Activated CD8-positive, alpha-beta memory T cell treated with anti-CD3 and anti-CD28 coated beads, Interleukin-2, amount 50 U/mL, for 1 hour (primary cell): ENCODE data around the gene CLASP2.
"Not testable (repeated sequence)": the region's sequence is repeated elsewhere in the genome, so short reads cannot be mapped to it uniquely, and the experiment has no call there.

Experiments used
- DNase-seq: peaks from one replicate; pipeline ENCODE4 v3.0.0-alpha.2; 2020; ENCODE audit errors: extremely low read depth

The CLASP2 gene

GRCh38 chr3:33717866-33718594, at the start of gene CLASP2:
Gene CLASP2 (minus strand): TSS chr3:33718254. CDS start chr3:33718002, 252 bp downstream.
- DNase-seq = peak; percentile 50

DNA sequence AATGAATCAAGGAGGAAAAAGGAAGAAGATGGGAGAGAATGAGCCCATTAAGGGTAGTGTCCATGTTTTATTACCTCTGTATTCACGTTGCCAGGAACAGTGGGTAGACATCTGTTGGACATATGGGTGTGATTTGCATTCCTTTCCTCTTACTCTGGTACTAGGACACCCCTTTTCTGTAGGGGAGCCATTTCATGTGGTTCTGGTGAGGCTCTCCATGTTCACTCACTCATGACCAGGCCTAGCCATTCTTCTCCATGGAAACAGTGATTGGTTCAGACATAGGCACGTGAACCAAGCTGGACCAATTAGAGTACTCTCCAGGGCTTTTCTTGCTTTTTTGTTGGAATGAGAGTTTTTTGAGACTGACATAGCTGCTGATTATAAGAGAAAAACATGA, 40.8 kb upstream of the CLASP2 start:
- no peak for DNase-seq

DNA sequence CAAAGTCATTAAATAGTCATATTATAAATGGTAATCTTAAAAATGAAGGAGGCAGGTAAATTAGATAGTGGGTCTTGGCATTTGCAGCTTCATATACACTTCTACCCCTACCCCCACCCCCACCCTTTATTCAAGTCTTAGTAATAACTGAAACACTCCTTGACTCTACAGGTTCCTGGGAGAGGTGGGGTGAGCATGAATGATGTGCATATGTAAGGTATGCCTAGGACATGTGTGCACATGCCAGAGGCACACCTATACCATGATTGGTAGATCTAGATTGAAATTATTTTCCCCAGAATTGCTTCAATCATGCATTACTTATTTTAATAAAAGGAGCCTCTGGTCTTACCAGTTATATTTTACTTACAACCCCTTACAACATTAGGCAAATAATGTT, 40.2 kb upstream of the CLASP2 start:
- DNase-seq = no peak

DNA sequence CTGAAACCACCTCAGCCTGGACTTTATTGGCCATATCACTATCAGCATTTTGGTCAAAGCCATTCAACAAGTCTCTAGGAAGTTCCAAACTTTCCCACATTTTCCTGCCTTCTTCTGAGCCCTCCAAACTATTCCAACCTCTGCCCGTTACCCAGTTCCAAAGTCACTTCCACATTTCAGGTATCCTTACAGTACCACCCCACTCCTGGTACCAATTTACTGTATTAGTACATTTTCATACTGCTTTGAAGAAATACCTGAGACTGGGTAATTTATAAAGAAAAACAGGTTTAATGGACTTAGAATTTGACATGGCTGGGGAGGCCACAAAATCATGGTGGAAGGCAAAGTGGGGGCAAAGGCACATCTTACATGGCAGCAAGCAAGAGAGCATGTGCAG, 36.3 kb upstream of the CLASP2 start:
- not testable (repeated sequence) for DNase-seq

DNA sequence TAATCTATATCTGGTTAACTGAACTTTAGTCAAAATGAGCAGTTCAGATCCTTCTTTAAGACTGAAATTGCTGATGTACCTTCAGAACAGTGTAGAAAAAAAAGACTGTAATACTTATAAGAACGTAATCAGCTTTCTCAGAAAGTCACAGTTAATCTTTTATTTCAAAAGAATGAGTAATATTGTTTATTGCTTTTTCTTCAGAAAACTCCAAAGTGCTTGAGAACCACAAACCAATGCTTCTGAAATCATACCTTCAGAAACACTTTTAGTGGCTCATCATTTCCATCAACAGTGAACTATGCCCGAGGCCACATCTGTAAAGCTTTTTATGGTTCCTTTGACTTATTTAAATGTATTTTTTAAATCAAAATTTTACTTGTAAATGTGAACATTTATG, 33.3 kb upstream of the CLASP2 start:
- no peak for DNase-seq

DNA sequence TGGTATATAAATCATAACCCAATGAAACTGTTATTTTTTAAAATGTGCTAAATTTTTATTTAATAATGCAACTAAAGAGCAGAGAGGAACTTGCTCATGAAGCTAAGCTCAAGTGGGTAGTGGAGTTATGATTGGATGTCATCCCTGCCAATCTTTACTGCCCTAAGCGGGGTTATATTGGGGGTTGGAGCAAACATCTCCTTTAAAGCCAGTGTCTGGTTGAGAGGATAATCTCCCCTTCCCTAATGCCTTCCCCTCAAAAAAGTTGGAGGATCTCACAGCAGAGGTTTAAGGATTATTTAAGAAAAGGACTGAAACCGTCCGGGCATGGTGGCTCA, 32.1 kb upstream of the CLASP2 start:
- DNase-seq = no peak

DNA sequence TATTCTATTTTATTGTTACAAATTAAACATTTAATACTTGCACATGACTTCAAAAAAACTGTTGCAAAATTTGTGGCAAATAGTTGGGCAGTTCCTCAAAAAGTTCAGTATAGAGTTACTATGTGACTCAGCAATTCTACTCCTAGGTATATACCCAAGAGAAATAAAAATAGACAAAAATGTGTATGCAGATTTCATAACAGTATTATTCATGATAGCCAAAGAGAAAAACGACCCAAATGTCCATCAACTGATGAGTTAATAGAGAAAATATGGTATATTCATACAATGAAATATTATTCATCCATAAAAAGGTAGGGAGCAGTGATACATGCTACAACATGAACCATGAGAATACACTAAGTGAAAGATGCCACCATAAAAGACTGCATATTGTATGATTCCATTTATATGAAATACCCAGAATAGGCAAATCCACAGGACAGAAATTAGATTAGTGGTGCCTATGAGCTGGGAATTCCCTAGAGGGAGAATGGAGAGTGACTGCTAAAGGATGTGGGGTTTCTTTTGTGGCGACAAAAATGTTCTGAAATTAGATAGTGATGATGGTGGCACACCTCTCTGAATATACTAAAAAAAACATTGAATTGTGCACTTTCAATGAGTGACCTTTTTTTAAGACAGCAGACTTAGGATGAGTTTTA, 31.6 kb upstream of the CLASP2 start:
- DNase-seq = no peak

- DNase-seq = no peak
Measured at GRCh38 chr3:33746416-33747116, 28.5 kb upstream of the CLASP2 start.

DNA sequence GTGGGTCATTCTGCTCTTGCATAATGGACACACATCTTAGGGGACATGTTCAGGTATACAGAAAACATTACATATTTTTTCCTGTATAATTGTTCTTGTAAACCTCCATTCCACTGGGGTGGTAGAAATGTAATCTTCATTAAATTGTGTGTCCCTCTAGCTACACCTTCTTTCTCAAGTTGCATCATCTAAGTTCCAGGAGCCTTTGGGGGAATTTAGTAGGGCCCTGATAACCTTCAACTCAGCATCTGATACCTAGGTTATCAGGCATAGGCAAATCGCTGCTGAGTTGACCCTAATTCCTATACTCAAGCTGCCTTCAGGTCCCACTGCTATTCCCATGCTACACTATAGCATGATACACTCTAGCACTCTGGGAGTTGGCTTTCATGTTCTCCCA, 19.1 kb upstream of the CLASP2 start:
- DNase-seq = no peak

DNA sequence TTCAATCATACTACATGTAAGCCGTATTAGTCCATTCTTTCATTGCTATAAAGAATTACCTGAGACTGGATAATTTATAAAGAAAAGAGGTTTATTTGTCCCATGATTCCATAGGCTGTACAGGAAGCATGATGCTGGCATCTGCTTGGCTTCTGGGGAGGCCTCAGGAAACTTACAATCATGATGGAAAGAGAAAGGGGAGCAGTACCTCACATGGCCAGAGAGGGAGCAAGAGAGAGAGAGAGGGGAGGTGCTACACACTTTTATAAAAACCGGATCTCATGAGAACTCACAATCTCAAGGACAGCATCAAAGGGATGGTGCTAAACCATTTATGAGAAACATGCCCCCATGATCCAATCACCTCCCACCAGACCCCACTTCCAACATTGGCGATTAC, 14.3 kb upstream of the CLASP2 start:
- no peak for DNase-seq

DNA sequence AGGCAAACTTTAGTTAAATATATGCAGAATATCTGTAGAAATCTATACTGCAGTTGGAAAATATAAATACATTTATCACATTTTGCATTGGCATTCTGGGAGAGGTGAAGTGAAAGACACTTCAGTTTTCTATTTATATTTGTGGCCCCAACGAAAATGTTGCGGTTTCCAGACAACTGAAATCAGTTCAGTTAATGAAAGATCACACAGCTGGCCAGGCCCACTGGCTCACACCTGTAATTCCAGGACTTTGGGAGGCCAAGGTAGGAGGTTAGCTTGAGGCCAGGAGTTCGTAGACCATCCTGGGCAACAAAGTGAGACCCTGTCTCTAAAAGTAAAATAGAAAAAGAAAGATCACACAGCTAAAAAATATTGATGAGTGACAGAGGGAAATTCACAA, 11.9 kb upstream of the CLASP2 start:
- DNase-seq = no peak

DNA sequence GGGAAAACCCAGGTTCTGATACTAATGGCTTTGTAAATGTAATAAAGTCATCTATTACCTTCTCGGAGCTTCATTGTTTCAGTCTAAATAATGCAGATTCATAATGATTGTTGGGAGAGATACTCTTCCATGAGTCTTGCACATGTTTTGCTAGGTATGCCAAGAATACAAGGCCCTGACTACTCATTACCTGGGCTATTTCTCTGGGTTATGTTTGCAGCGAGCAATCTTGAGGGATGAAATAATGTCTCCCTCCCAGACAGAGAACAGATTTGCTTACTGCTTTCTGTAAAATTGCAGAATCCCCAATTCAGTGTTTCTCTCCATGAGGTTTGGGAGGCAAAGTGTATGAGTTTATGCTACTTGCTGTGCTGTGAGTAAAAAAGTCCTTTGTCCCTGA, 6.2 kb upstream of the CLASP2 start:
- DNase-seq = no peak

- no peak for DNase-seq
Measured at GRCh38 chr3:33722626-33723370, 4.7 kb upstream of the CLASP2 start.

- no peak for DNase-seq
Measured at GRCh38 chr3:33722191-33722590, 4.1 kb upstream of the CLASP2 start.

- DNase-seq = no peak
Measured at GRCh38 chr3:33718595-33718907, 497 bp upstream of the CLASP2 start.

GRCh38 chr3:33717616-33717865, 513 bp downstream of the CLASP2 start:
- DNase-seq = no peak

DNA sequence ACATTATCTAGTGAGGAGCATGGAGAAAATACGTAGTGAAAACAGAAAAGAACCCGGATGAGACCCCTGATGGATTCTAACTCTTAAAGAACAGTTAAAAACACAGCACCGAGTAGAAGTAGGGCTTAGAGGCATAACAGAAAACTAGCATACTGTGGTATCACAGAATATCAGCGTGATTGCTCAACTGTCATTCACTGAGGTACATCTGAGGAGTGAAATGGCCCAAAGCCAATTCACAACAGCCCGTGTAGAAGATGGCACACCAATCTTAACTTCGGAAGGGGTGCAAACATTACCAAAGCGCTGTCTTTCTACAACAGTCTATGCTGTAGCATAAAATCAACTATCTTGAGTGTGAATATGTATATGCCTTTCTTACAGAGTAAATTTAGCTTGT, 1.8 kb downstream of the CLASP2 start:
- DNase-seq = no peak

- no peak for DNase-seq
Measured at GRCh38 chr3:33711100-33711499, 7.0 kb downstream of the CLASP2 start.

DNA sequence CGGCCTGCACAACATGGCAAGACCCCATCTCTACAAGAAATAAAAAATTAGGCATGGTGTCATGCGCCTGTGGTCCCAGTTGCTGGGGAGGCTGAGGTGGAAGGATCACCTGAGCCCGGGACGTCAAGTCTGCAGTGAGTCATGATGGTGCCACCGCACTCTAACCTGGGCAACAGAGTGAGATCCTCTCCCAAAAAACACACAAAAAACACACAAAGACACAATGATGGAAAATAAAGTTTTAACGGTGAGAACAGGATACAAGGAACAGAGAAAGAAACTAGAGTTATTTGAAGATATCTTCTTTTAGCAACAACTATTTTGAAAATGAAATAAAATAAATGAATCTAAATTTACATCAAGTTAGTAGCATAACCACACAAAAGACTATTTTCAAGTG, 12.0 kb downstream of the CLASP2 start:
- no peak for DNase-seq

GRCh38 chr3:33704891-33705290, 13.2 kb downstream of the CLASP2 start:
- DNase-seq = no peak

DNA sequence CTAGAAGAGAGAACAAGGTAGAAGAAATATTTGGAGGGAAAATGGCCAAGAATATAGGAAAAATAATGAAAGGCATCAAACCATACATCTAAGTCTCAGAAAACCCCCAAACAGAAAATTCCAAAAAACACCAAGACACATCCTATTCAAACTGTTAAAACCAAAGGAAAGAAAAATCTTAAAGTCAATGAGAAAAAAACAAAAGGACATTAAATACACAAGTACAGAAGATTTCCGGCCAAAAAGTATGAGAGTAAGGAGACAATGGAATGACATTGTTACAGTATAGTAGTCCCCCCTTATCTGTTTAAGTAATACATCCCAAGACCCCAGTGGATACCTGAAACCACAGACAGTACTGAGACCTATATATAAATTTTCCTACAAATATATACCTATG, 18.8 kb downstream of the CLASP2 start:
- no peak for DNase-seq

GRCh38 chr3:33694944-33695343, 23.1 kb downstream of the CLASP2 start:
- no peak for DNase-seq

DNA sequence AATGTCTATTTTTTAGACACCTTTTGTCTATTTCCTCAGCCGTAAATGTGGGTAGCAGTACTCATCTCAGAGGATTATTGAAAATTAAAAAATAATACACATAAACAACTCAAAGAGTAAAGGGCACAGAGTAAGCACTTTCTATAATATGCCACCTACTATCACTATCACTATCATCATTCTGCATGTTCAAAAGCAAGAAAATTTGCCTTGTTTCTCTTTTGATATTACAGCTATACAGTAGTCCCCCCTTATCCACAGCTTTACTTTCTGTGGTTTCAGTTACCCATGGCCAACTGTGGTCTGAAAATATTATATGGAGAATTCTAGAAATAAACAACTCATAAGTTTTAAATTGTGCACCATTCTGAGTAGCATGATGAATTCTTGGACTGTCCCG, 27.7 kb downstream of the CLASP2 start:
- no peak for DNase-seq
